ENCODE data around the gene AHCYL2. TPM values are rescaled to one million over a fixed set of nuclear protein-coding genes. Genes with fewer than 3 reads are reported as not detected.
"Not testable (repeated sequence)": the region's sequence is repeated elsewhere in the genome, so short reads cannot be mapped to it uniquely, and the experiment has no call there.

AHCYL2 gene
- total RNA-seq, 4 donors from 2014 or later = 93.7 to 635 (median 551) TPM

DNA sequence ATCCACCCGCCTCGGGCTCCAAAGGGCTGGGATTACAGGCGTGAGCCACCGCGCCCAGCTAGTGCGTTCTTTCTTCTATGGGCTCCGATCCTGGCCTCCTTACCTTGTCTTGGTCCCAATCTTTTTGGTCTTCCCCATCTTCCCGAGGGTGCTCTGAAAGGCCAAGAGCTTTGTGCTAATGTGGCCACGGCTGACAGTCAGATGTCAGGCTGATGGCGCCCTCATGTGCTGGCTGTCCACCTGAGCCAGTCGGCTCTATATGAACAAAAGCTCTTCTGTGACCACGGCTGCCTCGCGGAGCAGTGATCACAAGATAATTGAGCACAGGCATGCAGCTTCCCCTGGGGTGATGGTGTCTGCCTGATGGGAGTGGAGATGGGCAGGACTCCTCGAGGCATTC, 11.0 kb upstream of the AHCYL2 start:
- in situ Hi-C loops (cut with MboI; ENCODE audit: low pct_ligation_motif_present in 1 of 4, low pct_unique_long_range_greater_than_20kb in 1 of 4, low sequenced_read_pairs in 3 of 4) = loop anchor here in 3 of 4 donors (25.0 kb wide), 1 partner anchor 248 kb away; no protein-coding TSS in a partner anchor
- H3K4me1 ChIP-seq = peaks cover 0 to 2% (median 0%) of the 10 kb centered on the region in 4 donors
- intact Hi-C loops (cut with DNase I; ENCODE audit: low total_unique reads) = no loop called here
- WGBS, 2 donors (ENCODE audit: low coverage in 1 of 2) = 50 to 59% methylated on average over 1 to 14 of the region's 15 CpGs
- TF ChIP-seq EP300 (IDR thresholded peaks at IDR 0.05; ENCODE audit: low read depth) = no peak
- TF ChIP-seq POLR2A (IDR thresholded peaks at IDR 0.05) = no peak
- TF ChIP-seq POLR2AphosphoS5 (IDR thresholded peaks at IDR 0.05) = no peak
- TF ChIP-seq, protein P1, sequence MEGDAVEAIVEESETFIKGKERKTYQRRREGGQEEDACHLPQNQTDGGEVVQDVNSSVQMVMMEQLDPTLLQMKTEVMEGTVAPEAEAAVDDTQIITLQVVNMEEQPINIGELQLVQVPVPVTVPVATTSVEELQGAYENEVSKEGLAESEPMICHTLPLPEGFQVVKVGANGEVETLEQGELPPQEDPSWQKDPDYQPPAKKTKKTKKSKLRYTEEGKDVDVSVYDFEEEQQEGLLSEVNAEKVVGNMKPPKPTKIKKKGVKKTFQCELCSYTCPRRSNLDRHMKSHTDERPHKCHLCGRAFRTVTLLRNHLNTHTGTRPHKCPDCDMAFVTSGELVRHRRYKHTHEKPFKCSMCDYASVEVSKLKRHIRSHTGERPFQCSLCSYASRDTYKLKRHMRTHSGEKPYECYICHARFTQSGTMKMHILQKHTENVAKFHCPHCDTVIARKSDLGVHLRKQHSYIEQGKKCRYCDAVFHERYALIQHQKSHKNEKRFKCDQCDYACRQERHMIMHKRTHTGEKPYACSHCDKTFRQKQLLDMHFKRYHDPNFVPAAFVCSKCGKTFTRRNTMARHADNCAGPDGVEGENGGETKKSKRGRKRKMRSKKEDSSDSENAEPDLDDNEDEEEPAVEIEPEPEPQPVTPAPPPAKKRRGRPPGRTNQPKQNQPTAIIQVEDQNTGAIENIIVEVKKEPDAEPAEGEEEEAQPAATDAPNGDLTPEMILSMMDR (IDR thresholded peaks at IDR 0.05) = no peak
- no peaks in the 10 kb centered on the region for H3K36me3 ChIP-seq
- no peak for DNase-seq
- no peak overlapping the region for H3K4me3 ChIP-seq
- no peak overlapping the region for H3K27ac ChIP-seq
- no peaks in the 10 kb centered on the region for H3K9me3 ChIP-seq
- H3K27me3 ChIP-seq = no peaks in the 10 kb centered on the region

DNA sequence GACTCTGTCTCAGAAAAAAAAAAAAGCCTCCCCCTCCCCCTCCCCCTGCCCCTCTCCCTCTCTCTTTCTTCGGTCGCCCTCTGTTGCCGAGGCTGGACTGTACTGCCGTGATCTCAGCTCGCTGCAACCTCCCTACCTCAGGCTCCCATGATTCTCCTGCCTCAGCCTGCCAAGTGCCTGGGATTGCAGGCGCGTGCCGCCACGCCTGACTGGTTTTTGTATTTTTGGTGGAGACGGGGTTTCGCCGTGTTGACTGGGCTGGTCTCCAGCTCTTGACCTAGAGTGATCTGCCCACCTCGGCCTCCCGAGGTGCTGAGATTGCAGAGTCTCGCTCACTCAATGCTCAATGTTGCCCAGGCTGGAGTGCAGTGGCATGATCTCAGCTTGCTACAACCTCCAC, 9.1 kb upstream of the AHCYL2 start:
- H3K4me3 ChIP-seq, H3K27me3 ChIP-seq, DNase-seq, H3K36me3 ChIP-seq, H3K9me3 ChIP-seq, H3K4me1 ChIP-seq, H3K27ac ChIP-seq: not testable (repeated sequence)
- intact Hi-C loops (cut with DNase I; ENCODE audit: low total_unique reads) (loop anchor here (5.0 kb wide), 1 partner anchor 57 kb away; no protein-coding TSS in a partner anchor), in situ Hi-C loops (cut with MboI; ENCODE audit: low pct_ligation_motif_present in 1 of 4, low pct_unique_long_range_greater_than_20kb in 1 of 4, low sequenced_read_pairs in 3 of 4) (loop anchor here in 3 of 4 donors (5.0 to 25.0 kb wide), 2 partner anchors 82 to 247 kb away; no protein-coding TSS in a partner anchor)
- 80 to 97% methylated on average over 3 to 15 of the region's 15 CpGs for WGBS, 2 donors (ENCODE audit: low coverage in 1 of 2)

DNA sequence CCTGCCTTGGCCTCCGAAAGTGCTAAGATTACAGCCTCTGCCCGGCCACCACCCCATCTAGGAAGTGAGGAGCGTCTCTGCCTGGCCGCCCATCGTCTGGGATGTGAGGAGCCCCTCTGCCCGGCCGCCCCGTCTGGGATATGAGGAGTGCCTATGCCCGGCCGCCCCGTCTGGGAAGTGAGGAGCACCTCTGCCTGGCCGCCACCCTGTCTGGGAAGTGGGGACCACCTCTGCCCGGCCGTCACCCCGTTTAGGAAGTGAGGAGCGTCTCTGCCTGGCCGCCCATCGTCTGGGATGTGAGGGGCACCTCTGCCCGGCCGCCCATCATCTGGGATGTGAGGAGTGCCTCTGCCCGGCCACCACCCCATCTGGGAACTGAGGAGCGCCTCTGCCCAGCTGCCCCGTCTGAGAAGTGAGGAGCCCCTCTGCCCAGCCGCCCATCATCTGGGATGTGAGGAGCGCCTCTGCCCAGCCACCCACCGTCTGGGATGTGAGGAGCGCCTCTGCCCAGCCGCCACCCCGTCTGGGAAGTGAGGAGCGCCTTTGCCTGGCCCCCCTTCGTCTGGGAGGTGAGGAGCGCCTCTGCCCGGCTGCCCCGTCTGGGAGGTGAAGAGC, 8.6 kb upstream of the AHCYL2 start:
- DNase-seq, H3K4me1 ChIP-seq, H3K27ac ChIP-seq, H3K4me3 ChIP-seq, H3K9me3 ChIP-seq, H3K36me3 ChIP-seq, H3K27me3 ChIP-seq: not testable (repeated sequence)
- WGBS, 2 donors (ENCODE audit: low coverage in 1 of 2) = 91% methylated on average over 29 of the region's 34 CpGs; no CpG with 5 or more reads in 1 of the 2 donors
- in situ Hi-C loops (cut with MboI; ENCODE audit: low pct_ligation_motif_present in 1 of 4, low pct_unique_long_range_greater_than_20kb in 1 of 4, low sequenced_read_pairs in 3 of 4) = loop anchor here in 3 of 4 donors (5.0 to 25.0 kb wide), 2 partner anchors 81 to 246 kb away; no protein-coding TSS in a partner anchor
- intact Hi-C loops (cut with DNase I; ENCODE audit: low total_unique reads) = loop anchor here (5.0 kb wide), 1 partner anchor 56 kb away; no protein-coding TSS in a partner anchor

DNA sequence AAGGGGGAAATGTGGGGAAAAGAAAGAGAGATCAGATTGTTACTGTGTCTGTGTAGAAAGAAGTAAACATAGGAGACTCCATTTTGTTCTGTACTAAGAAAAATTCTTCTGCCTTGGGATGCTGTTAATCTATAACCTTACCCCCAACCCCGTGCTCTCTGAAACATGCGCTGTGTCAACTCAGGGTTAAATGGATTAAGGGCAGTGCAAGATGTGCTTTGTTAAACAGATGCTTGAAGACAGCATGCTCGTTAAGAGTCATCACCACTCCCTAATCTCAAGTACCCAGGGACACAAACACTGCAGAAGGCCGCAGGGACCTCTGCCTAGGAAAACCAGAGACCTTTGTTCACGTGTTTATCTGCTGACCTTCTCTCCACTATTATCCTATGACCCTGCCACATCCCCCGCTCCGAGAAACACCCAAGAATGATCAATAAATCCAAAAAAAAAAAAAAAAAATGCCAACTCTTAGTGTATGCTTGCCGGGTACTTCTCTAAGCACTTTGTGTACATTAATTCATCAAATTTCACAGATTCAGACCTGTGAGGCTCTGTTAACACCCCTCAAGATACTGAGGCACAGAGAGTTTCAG, 7.9 kb upstream of the AHCYL2 start:
- 69 to 77% methylated on average over 3 to 8 of the region's 8 CpGs for WGBS, 2 donors (ENCODE audit: low coverage in 1 of 2)
- H3K4me1 ChIP-seq, H3K9me3 ChIP-seq, H3K27ac ChIP-seq, H3K27me3 ChIP-seq, H3K4me3 ChIP-seq, DNase-seq, H3K36me3 ChIP-seq: not testable (repeated sequence)
- intact Hi-C loops (cut with DNase I; ENCODE audit: low total_unique reads) = loop anchor here (5.0 kb wide), 1 partner anchor 55 kb away; no protein-coding TSS in a partner anchor
- in situ Hi-C loops (cut with MboI; ENCODE audit: low pct_ligation_motif_present in 1 of 4, low pct_unique_long_range_greater_than_20kb in 1 of 4, low sequenced_read_pairs in 3 of 4) = loop anchor here in 3 of 4 donors (5.0 to 25.0 kb wide), 2 partner anchors 80 to 245 kb away; no protein-coding TSS in a partner anchor

DNA sequence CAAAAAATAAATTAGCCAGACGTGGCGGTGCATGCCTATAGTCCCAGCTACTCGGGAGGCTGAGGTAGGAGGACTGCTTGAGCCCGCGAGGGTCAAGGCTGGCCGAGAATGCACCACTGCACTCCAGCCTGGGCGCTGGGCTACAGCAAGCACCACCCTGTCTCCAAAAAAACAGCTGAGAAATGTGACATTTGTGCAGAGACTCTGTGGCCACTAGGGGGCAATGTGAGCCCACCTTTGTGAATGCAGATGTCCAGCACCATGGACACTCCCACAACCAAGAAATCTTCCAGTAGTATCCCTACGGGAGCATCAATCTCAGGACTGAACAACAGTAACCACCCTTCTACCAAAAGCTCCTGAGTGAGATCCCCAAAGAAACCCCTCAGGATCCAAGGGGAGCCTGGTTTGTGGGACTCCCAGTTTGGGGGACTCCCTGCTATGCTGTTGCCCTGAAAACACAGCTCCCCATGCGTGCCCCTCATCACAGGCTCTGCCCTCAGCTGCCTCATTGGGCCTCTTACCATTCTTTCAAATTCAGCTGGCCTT, 6.2 kb upstream of the AHCYL2 start:
- Histone ChIP-seq H3K27me3 (no peaks in the 10 kb centered on the region), H3K4me3 (no peak overlapping the region), H3K4me1 (peaks cover 0 to 3% (median 0%) of the 10 kb centered on the region in 4 donors), H3K27ac (no peak overlapping the region), H3K36me3 (no peaks in the 10 kb centered on the region), H3K9me3 (no peaks in the 10 kb centered on the region)
- no peak for TF ChIP-seq EP300 (IDR thresholded peaks at IDR 0.05; ENCODE audit: low read depth)
- TF ChIP-seq, protein P1 (IDR thresholded peaks at IDR 0.05) = peak; percentile 88 to 94 (median 90)
- TF ChIP-seq POLR2A (IDR thresholded peaks at IDR 0.05) = no peak
- in situ Hi-C loops (cut with MboI; ENCODE audit: low pct_ligation_motif_present in 1 of 4, low pct_unique_long_range_greater_than_20kb in 1 of 4, low sequenced_read_pairs in 3 of 4) = loop anchor here in 3 of 4 donors (5.0 to 25.0 kb wide), 2 partner anchors 79 to 244 kb away; no protein-coding TSS in a partner anchor
- peak; percentile 87 for DNase-seq
- intact Hi-C loops (cut with DNase I; ENCODE audit: low total_unique reads) = loop anchor here (5.0 kb wide), 1 partner anchor 54 kb away; no protein-coding TSS in a partner anchor
- WGBS, 2 donors (ENCODE audit: low coverage in 1 of 2) = 0 to 15% methylated on average over 1 to 9 of the region's 9 CpGs

DNA sequence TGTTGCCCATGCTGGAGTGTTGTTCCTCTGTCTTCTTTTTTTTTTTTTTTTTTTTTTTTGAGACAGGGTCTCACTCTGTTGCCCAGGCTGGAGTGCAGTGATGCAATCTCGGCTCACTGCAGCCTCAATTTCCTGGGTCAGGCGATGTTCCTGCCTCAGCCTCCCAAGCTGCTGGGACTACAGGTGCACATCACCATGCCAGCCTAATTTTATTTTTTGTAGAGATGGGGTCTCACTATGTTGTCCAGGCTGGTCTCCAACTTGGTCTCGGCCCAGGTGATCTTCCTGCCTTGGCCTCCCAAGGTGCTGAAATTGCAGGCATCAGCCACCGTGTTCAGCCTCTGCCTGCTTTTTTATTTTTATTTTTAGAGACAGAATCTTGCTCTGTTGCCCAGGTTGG, 5.7 kb upstream of the AHCYL2 start:
- not testable (repeated sequence) for H3K4me3 ChIP-seq, H3K36me3 ChIP-seq, H3K9me3 ChIP-seq, DNase-seq, H3K27me3 ChIP-seq, H3K4me1 ChIP-seq, H3K27ac ChIP-seq
- intact Hi-C loops (cut with DNase I; ENCODE audit: low total_unique reads) = loop anchor here (5.0 kb wide), 1 partner anchor 53 kb away; no protein-coding TSS in a partner anchor
- WGBS, 2 donors (ENCODE audit: low coverage in 1 of 2) = 87% methylated on average over 4 of the region's 4 CpGs; no CpG with 5 or more reads in 1 of the 2 donors
- in situ Hi-C loops (cut with MboI; ENCODE audit: low pct_ligation_motif_present in 1 of 4, low pct_unique_long_range_greater_than_20kb in 1 of 4, low sequenced_read_pairs in 3 of 4) = loop anchor here in 3 of 4 donors (5.0 to 25.0 kb wide), 2 partner anchors 78 to 243 kb away; no protein-coding TSS in a partner anchor
